ENCODE measurements around the gene CCR8. TPM values are rescaled to one million over a fixed set of nuclear protein-coding genes. Genes with fewer than 3 reads are reported as not detected.
A peak's percentile ranks its signal among the peaks of the same experiment; 100 is the strongest.

The CCR8 gene
- total and polyA plus RNA-seq, 12 donors, result not detected

DNA sequence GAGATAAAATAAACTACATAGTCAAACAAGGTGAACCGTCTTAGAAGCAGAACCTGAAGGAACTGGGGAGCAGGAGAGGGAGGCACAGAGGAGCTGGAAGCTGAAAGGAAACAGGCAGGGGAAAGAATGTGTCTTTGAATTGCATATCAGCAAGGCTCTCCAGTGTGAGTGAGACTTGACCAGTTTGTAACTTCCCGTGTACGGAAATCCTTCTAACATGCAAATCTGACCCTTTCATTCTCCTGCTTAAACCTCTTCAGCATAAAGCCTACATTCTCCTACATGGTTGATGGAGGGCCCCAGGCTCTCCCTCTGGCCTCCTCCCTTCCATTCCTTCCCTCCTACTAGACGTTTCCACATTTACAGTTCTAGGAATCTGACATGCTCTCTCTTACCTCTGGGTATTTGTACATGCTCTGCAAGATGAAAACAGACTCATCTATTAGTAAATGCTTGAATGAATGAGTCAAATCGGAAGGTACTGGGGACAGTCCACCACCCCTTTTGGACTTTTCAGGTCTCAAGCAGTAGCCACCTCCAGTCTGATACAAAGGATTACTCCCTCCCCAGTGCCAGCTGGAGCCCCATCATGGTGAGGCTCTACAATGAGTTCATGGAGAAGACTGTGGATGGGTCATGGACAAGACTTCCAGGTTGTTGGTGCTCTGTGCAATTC, 47.6 kb downstream of the CCR8 start:
- Histone ChIP-seq H3K4me1 (replicated peaks in 1 of 2) (no peaks in the 10 kb centered on the region), H3K27ac (no peak overlapping the region), H3K4me3 (no peak overlapping the region), H3K27me3 (no peaks in the 10 kb centered on the region), H3K9me3 (replicated peaks in 1 of 3) (no peaks in the 10 kb centered on the region), H3K36me3 (replicated peaks in 1 of 2) (no peaks in the 10 kb centered on the region)
- no peak for DNase-seq
- intact Hi-C loops (cut with DNase I), result loop anchor here in 1 of 2 donors (10.0 kb wide), 1 partner anchor 192 kb away; no protein-coding TSS in a partner anchor
- WGBS, 4 donors, result 62 to 74% (median 69%) methylated on average over 5 of the region's 5 CpGs
- TF ChIP-seq, protein P1, sequence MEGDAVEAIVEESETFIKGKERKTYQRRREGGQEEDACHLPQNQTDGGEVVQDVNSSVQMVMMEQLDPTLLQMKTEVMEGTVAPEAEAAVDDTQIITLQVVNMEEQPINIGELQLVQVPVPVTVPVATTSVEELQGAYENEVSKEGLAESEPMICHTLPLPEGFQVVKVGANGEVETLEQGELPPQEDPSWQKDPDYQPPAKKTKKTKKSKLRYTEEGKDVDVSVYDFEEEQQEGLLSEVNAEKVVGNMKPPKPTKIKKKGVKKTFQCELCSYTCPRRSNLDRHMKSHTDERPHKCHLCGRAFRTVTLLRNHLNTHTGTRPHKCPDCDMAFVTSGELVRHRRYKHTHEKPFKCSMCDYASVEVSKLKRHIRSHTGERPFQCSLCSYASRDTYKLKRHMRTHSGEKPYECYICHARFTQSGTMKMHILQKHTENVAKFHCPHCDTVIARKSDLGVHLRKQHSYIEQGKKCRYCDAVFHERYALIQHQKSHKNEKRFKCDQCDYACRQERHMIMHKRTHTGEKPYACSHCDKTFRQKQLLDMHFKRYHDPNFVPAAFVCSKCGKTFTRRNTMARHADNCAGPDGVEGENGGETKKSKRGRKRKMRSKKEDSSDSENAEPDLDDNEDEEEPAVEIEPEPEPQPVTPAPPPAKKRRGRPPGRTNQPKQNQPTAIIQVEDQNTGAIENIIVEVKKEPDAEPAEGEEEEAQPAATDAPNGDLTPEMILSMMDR (IDR thresholded peaks at IDR 0.05), result no peak
- TF ChIP-seq POLR2A (IDR thresholded peaks at IDR 0.05), result no peak

DNA sequence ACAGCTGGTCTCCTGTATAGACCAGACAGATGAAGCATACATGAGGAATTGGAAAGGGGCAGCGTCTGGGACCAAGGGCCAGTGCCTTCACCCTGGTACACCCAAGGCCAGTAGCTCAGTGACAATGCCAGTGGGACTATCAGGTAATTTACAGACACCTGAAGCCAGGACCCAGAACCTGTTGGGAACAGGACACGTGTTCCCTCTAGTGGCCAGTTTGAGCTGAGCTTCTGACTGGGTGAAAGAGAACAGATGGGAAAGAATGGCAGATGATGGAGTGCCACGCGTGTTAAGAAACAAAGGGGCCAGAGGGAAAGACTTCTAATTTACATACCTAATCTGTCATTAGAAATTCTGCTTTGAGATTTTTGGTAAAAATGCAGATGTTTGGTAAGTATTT, 48.6 kb downstream of the CCR8 start:
- no peaks in the 10 kb centered on the region for H3K9me3 ChIP-seq (replicated peaks in 1 of 3)
- H3K27ac ChIP-seq, result no peak overlapping the region
- WGBS, 4 donors, result 21 to 30% (median 26%) methylated on average over 4 of the region's 4 CpGs
- TF ChIP-seq, protein P1 (IDR thresholded peaks at IDR 0.05), result peak; percentile 46 to 71 (median 59)
- TF ChIP-seq POLR2A (IDR thresholded peaks at IDR 0.05), result no peak
- H3K4me3 ChIP-seq, result no peak overlapping the region
- DNase-seq, result peak; percentile 33 to 80 (median 51)
- peaks cover 0 to 6% of the 10 kb centered on the region in 2 donors for H3K4me1 ChIP-seq (replicated peaks in 1 of 2)
- intact Hi-C loops (cut with DNase I), result loop anchor here in 1 of 2 donors (10.0 kb wide), 1 partner anchor 193 kb away; no protein-coding TSS in a partner anchor
- no peaks in the 10 kb centered on the region for H3K27me3 ChIP-seq
- H3K36me3 ChIP-seq (replicated peaks in 1 of 2), result no peaks in the 10 kb centered on the region

DNA sequence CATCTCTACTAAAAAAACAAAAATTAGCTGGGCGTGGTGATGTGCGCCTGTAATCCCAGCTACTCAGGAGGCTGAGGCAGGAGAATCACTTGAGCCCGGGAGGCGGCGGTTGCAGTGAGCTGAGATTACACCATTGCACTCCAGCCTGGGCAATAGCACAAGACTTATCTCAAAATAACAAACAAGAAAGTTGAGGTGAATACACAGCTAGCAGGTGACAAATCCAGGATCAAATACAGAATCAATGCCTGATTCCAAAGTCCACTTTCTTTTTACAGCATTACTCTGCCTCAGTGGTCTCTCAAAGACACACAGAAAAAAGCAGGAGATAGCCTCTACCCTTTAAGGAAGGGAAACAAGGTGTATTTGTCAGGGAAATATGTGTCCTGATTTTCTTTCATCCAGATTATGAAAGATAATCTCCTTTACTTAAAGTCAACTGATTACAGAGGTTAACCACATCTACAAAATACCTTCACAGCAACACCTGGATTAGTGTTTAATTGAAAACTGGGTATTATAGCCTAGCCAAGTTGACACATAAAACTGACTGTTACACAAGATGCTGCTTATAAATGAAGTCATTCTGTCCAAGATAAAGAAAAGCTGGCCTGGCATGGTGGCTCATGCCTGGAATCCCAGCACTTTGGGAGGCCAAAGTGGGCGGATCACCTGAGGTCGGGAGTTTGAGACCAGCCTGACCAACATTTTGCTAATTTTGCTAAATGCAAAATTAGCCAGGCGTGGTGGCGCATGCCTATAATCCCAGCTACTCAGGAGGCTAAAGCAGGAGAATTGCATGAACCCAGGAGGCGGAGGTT, 49.7 kb downstream of the CCR8 start:
- WGBS, 4 donors, result 86 to 95% (median 93%) methylated on average over 9 to 10 of the region's 10 CpGs
- TF ChIP-seq POLR2A (IDR thresholded peaks at IDR 0.05), result no peak
- TF ChIP-seq, protein P1 (IDR thresholded peaks at IDR 0.05), result no peak
- no peak for DNase-seq
- Histone ChIP-seq H3K36me3 (replicated peaks in 1 of 2) (no peaks in the 10 kb centered on the region), H3K9me3 (replicated peaks in 1 of 3) (no peaks in the 10 kb centered on the region), H3K27ac (no peak overlapping the region), H3K4me3 (no peak overlapping the region), H3K27me3 (no peaks in the 10 kb centered on the region), H3K4me1 (replicated peaks in 1 of 2) (peaks cover 0 to 6% of the 10 kb centered on the region in 2 donors)
- intact Hi-C loops (cut with DNase I), result loop anchor here in 1 of 2 donors (10.0 kb wide), 1 partner anchor 194 kb away; no protein-coding TSS in a partner anchor

DNA sequence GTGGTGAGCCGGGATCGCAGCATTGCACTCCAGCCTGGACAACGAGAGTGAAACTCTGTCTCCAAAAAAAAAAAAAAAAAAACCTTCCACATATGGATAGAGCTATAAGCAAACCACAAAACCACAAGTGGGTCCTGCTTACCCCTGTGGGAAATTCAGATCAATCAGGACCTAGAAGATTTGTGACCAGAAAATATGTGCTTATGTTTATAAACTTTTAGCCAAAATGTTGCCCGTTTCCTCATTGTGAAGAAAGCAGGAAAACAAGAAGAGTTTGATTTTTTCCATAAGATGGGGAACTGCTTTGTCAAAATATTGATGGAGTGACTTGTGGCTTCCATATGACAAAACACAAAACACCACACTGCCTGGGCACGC, 50.3 kb downstream of the CCR8 start:
- Histone ChIP-seq H3K9me3 (replicated peaks in 1 of 3) (no peaks in the 10 kb centered on the region), H3K36me3 (replicated peaks in 1 of 2) (no peaks in the 10 kb centered on the region), H3K4me3 (no peak overlapping the region), H3K27me3 (no peaks in the 10 kb centered on the region), H3K27ac (no peak overlapping the region), H3K4me1 (replicated peaks in 1 of 2) (peaks cover 5 to 10% of the 10 kb centered on the region in 2 donors)
- intact Hi-C loops (cut with DNase I), result loop anchor here (10.0 kb wide), 2 partner anchors 195 to 275 kb away; partner anchors contain the start of genes GORASP1 (in 1 of the 2) and TTC21A (in 1 of the 2)
- DNase-seq, result no peak
- no peak for TF ChIP-seq POLR2A (IDR thresholded peaks at IDR 0.05)
- TF ChIP-seq, protein P1 (IDR thresholded peaks at IDR 0.05), result no peak
- 85 to 94% (median 87%) methylated on average over 5 of the region's 5 CpGs for WGBS, 4 donors

All from adrenal gland (tissue), 12 donors.